Adrenal gland (tissue), 5 donors: ENCODE data around the gene GALNT18.
"Not testable (repeated sequence)": the region's sequence is repeated elsewhere in the genome, so short reads cannot be mapped to it uniquely, and the experiment has no call there.

ENCODE experiments used
- POLR2A ChIP-seq, 2 donors: fragments of 450-650 bp; IDR thresholded peaks; one replicate each; pipeline ENCODE4 v1.6.1; 2017; ENCODE audit warnings: antibody characterized with exemption in 2 of 2, mild to moderate bottlenecking in 2 of 2, moderate library complexity in 1 of 2
- TF ChIP-seq, protein P1 (sequence below), 6 experiments: fragments of 450-650 bp in 4 of 6; fragments of 200-600 bp in 2 of 6; sonication (generic) in 1 of 6; IDR thresholded peaks; 1 replicate in 5 of 6; 2 replicates in 1 of 6; pipeline versions ENCODE4 v1.5.1 to v1.8.0; 2016 to 2021; ENCODE audit warnings: antibody characterized with exemption in 6 of 6, mild to moderate bottlenecking in 2 of 6, moderate library complexity in 1 of 6
- donor health status: DM: no; HTN: no; CAD: no.

DNA sequence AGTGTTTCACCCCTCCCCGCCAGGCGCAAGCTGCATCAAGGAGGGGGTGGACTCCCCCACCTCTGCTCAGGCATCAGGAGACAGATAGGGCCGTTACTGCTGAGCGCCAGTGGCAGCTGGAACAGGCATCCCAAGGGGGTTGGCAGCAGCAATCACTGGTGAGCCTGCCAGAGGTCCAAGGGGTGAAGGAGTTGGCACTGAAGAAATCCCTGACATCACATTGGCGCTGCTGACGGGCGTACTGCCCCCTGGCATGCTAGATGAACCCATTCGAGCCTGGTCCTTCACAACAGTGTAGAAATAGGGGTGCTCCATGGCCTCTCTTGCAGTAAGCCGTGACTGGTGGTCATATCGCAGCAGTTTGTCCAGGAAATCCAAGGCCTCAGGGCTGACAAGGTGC, 270.0 kb downstream of the GALNT18 start:
- TF ChIP-seq, protein P1, sequence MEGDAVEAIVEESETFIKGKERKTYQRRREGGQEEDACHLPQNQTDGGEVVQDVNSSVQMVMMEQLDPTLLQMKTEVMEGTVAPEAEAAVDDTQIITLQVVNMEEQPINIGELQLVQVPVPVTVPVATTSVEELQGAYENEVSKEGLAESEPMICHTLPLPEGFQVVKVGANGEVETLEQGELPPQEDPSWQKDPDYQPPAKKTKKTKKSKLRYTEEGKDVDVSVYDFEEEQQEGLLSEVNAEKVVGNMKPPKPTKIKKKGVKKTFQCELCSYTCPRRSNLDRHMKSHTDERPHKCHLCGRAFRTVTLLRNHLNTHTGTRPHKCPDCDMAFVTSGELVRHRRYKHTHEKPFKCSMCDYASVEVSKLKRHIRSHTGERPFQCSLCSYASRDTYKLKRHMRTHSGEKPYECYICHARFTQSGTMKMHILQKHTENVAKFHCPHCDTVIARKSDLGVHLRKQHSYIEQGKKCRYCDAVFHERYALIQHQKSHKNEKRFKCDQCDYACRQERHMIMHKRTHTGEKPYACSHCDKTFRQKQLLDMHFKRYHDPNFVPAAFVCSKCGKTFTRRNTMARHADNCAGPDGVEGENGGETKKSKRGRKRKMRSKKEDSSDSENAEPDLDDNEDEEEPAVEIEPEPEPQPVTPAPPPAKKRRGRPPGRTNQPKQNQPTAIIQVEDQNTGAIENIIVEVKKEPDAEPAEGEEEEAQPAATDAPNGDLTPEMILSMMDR (IDR thresholded peaks at IDR 0.05) = not testable (repeated sequence)
- TF ChIP-seq POLR2A (IDR thresholded peaks at IDR 0.05) = not testable (repeated sequence)
